ENCODE data around the gene AHSG.

The AHSG gene

DNA sequence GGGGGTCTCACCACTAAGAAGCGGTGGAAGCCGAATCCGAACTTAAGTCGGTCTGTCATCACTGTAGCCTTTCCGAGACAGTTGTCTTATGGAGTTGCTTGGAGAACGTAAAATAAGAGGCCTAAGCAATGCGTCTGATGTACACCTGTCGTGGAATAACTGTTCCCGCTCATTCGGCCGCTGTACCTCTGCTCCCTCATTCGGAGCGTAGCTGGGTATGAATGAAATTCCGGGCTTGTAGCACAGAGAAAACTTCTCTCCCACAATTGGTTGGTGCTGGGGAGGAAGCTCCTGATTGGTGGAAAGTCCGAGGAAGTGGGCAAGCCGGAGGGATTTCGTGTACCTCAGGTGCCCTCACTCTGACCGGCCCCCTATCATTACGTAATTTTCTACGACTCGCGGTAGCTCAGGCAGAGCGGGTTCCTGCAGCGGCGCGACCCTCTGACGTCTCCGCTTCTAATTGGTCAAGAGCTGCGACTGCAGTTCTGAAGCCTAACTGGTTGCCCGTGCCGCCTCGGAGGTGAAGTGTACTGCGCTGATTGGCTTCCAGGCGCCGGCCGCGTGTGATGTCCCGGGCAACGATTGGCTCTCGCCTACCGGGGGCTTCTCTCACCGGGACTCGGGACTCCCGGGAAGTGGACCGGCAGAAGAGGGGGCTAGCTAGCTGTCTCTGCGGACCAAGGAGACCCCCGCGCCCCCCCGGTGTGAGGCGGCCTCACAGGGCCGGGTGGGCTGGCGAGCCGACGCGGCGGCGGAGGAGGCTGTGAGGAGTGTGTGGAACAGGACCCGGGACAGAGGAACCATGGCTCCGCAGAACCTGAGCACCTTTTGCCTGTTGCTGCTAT is 42.5 kb upstream of the AHSG start, which contains the start of gene DNAJB11:
Gene DNAJB11 (plus strand): TSS at position 625 of the 845 bp plus-strand sequence. CDS start 178 bp downstream, at position 803.
- Histone ChIP-seq H3K36me3 (peaks cover 32% of the 10 kb centered on the region), H3K4me3 (ENCODE audit: low read depth, low read length) (peak within 1 kb of the TSS; percentile 72), H3K27me3 (ENCODE audit: insufficient read depth, low read depth, severe bottlenecking) (no peaks in the 10 kb centered on the region), H3K9me3 (ENCODE audit: severe bottlenecking) (no peaks in the 10 kb centered on the region), H3K27ac (peak within 1 kb of the TSS; percentile 86)
- peak; percentile 98 for DNase-seq
- TF ChIP-seq, protein P1, sequence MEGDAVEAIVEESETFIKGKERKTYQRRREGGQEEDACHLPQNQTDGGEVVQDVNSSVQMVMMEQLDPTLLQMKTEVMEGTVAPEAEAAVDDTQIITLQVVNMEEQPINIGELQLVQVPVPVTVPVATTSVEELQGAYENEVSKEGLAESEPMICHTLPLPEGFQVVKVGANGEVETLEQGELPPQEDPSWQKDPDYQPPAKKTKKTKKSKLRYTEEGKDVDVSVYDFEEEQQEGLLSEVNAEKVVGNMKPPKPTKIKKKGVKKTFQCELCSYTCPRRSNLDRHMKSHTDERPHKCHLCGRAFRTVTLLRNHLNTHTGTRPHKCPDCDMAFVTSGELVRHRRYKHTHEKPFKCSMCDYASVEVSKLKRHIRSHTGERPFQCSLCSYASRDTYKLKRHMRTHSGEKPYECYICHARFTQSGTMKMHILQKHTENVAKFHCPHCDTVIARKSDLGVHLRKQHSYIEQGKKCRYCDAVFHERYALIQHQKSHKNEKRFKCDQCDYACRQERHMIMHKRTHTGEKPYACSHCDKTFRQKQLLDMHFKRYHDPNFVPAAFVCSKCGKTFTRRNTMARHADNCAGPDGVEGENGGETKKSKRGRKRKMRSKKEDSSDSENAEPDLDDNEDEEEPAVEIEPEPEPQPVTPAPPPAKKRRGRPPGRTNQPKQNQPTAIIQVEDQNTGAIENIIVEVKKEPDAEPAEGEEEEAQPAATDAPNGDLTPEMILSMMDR (IDR thresholded peaks at IDR 0.05; ENCODE audit: low read depth, low read length): no peak

DNA sequence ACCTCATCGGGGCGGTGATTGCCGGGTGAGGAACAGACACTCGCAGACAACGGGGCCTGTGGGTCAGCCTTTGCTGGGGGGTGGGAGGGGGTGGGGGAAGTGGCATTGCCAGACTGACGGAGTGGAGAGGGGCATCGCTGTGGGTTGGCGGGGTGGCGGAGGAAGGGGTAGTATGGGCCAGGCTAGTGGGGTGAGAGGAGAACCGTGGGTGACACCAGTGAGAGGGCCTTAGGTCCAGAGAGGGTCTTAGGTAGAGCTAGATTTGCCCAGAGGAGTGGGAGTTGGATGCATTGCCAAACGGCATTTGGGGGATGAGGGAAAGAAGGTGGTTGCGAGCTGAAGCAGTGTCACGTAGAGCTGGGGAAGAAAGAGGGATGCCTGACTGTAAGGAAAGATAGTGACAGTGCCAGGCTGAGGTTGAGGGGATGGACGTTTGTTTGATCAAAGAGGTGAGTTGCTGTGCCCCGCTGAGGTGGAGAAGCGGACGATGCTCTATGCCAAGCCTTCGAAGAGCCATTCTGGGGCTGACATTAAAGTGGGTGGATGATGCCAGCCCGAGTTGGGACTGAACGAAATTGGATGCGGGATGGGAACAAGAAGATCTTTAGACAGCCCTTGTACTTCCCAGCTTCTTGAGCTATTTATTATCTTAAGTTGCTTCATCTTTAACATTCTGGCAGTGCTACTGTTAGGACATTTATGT is 41.8 kb upstream of the AHSG start:
- H3K36me3 ChIP-seq: peaks cover 40% of the 10 kb centered on the region
- no peaks in the 10 kb centered on the region for H3K9me3 ChIP-seq (ENCODE audit: severe bottlenecking)
- peak overlapping the region; percentile 86 for H3K27ac ChIP-seq
- peak overlapping the region; percentile 72 for H3K4me3 ChIP-seq (ENCODE audit: low read depth, low read length)
- H3K27me3 ChIP-seq (ENCODE audit: insufficient read depth, low read depth, severe bottlenecking): no peaks in the 10 kb centered on the region
- TF ChIP-seq, protein P1 (IDR thresholded peaks at IDR 0.05; ENCODE audit: low read depth, low read length): no peak
- DNase-seq: no peak

DNA sequence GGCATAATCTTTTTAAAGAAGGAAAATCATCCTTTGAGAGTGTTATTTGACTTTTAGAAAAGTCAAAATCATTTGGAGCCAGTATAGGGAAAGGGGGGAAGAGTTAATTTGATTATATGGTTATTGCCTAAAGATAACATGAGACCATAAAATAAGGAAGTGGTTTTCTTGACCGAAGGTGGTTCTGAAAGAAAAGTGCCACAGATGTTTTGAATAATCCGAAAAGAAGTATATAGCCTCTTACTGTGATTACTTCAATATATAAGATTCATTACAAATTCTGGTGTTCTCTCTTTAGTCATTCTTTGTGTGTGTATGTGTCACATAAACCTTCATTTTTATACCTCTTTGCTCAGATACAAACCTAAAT is 41.2 kb upstream of the AHSG start:
- Histone ChIP-seq H3K27me3 (ENCODE audit: insufficient read depth, low read depth, severe bottlenecking) (no peaks in the 10 kb centered on the region), H3K27ac (no peak overlapping the region), H3K36me3 (peaks cover 45% of the 10 kb centered on the region), H3K9me3 (ENCODE audit: severe bottlenecking) (no peaks in the 10 kb centered on the region), H3K4me3 (ENCODE audit: low read depth, low read length) (no peak overlapping the region)
- TF ChIP-seq, protein P1 (IDR thresholded peaks at IDR 0.05; ENCODE audit: low read depth, low read length): no peak
- DNase-seq: no peak

DNA sequence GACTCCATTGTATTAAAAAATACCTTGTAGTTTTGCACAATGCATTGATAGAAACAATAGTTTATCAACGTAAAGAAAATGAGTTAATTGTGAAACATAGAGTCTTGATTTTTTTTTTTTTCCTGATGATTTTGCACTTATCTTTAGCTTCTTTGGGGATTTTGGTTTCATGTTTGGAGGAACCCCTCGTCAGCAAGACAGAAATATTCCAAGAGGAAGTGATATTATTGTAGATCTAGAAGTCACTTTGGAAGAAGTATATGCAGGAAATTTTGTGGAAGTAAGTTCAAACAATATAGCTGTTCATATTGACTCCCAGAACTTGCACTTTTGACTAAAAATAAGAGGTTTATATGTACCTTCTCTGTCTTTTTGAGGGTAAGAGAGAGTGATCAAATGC is 35.3 kb upstream of the AHSG start:
- no peak overlapping the region for H3K4me3 ChIP-seq (ENCODE audit: low read depth, low read length)
- TF ChIP-seq, protein P1 (IDR thresholded peaks at IDR 0.05; ENCODE audit: low read depth, low read length): no peak
- no peak for DNase-seq
- H3K36me3 ChIP-seq: peaks cover 87% of the 10 kb centered on the region
- no peaks in the 10 kb centered on the region for H3K27me3 ChIP-seq (ENCODE audit: insufficient read depth, low read depth, severe bottlenecking)
- H3K27ac ChIP-seq: no peak overlapping the region
- no peaks in the 10 kb centered on the region for H3K9me3 ChIP-seq (ENCODE audit: severe bottlenecking)

DNA sequence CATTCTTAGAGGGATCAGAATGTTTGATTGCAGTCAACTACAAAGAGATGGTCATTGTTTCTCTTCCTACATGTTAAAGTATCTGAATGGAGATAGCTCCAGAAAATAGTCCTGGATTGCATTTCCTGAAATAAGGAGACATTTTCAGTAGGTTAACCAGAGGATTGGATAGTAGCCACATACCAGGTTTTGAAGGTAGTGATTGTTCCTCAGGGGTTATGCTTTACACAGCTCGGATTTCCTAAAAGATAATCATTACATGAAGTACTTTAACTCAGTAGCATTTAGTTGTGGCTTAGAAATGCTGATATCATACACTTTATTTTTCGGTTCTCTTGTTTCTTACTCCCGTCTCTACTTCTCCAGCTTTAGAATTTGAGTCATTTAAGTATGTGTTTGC is 32.1 kb upstream of the AHSG start:
- H3K9me3 ChIP-seq (ENCODE audit: severe bottlenecking): no peaks in the 10 kb centered on the region
- no peak for DNase-seq
- H3K4me3 ChIP-seq (ENCODE audit: low read depth, low read length): no peak overlapping the region
- TF ChIP-seq, protein P1 (IDR thresholded peaks at IDR 0.05; ENCODE audit: low read depth, low read length): no peak
- H3K36me3 ChIP-seq: peaks cover 83% of the 10 kb centered on the region
- H3K27ac ChIP-seq: no peak overlapping the region
- no peaks in the 10 kb centered on the region for H3K27me3 ChIP-seq (ENCODE audit: insufficient read depth, low read depth, severe bottlenecking)
